ENCODE data around the gene TEX26. TPM values are rescaled to one million over a fixed set of nuclear protein-coding genes. Genes with fewer than 3 reads are reported as not detected.
A peak's percentile ranks its signal among the peaks of the same experiment; 100 is the strongest.

The TEX26 gene
- total and polyA plus RNA-seq, 12 donors: 0.10 to 1.1 (median 0.51) TPM; not detected in 8

DNA sequence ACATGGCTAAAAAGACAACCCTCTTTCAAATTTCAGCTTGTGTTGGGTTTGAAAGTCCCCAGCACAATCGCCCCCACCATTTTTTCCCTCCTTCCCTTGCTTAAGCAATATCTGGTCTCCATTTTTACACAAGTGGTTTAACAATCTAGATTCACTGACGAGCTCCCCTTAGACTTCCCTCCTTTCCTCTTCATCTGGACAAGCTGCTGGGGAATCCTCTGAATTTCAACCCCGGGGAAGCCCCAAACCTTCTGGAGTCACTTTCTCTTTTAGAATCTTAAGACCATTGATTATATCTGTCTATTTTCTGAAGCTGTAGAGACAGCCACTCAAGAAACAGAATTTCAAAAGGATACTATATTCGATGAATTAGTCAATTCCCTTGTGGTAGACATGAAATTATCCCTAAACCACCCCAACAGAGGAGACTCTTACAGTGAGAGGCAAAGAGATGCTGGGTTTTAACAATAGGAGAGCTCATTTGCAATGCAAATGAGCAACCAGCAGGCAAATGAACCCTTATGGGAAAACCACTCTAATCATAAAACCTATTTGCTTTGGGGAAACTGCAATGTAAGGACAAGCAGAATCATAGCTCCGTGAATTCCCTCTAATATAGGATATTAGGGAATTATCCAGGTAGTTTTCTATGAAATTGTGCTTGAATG is 78.9 kb downstream of the TEX26 start:
- intact Hi-C loops (cut with DNase I): no loop called here
- H3K36me3 ChIP-seq (replicated peaks in 1 of 2): no peaks in the 10 kb centered on the region
- no peaks in the 10 kb centered on the region for H3K4me1 ChIP-seq (replicated peaks in 1 of 2)
- H3K27ac ChIP-seq: no peak overlapping the region
- TF ChIP-seq POLR2A (IDR thresholded peaks at IDR 0.05): no peak
- no peak for TF ChIP-seq CTCF (IDR thresholded peaks at IDR 0.05)
- H3K27me3 ChIP-seq: no peaks in the 10 kb centered on the region
- DNase-seq: no peak
- WGBS, 4 donors: 66 to 77% (median 72%) methylated on average over 5 of the region's 5 CpGs
- no peak overlapping the region for H3K4me3 ChIP-seq
- H3K9me3 ChIP-seq (replicated peaks in 1 of 3): no peaks in the 10 kb centered on the region

DNA sequence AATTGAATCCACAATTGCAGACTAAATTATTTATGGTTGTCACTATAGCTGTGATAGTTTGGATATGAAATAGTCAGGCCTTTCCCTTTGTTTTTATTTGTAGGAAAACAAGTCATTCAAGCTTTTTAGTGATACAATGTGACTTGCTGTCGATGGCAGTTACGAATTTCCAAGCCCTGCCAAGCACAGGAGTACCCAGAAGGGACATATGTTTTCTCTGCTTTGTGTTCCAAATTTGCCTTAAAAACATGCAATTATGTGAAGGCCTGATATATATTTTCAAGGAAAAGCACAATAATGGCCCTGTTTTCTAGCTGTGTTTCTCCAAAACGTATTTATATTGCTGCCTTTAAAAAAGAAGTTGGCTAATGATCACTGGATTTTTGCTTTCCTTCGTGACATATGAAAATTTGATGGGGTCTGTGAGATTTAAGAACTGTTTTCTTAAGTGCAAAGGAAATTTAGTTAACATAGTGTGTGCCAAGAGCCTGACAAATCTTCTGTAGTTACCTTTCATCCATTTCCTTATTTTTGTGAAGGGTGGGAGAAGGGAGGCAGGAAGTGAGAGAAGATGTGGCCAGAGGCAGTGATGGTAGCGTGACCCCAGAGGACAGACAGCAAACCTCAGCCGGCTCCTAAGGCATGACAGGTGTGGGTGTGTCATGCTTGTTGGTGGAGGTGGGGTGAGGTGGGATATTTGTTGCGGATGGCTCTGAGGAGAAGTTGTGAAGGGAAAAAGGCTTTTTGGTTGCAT is 79.6 kb downstream of the TEX26 start:
- H3K9me3 ChIP-seq (replicated peaks in 1 of 3): no peaks in the 10 kb centered on the region
- H3K4me3 ChIP-seq: no peak overlapping the region
- intact Hi-C loops (cut with DNase I): no loop called here
- H3K27me3 ChIP-seq: no peaks in the 10 kb centered on the region
- 72 to 84% (median 77%) methylated on average over 7 of the region's 7 CpGs for WGBS, 4 donors
- no peaks in the 10 kb centered on the region for H3K4me1 ChIP-seq (replicated peaks in 1 of 2)
- H3K27ac ChIP-seq: no peak overlapping the region
- TF ChIP-seq CTCF (IDR thresholded peaks at IDR 0.05): no peak
- TF ChIP-seq POLR2A (IDR thresholded peaks at IDR 0.05): no peak
- no peaks in the 10 kb centered on the region for H3K36me3 ChIP-seq (replicated peaks in 1 of 2)
- DNase-seq: no peak

GRCh38 chr13:31012655-31013024 is 80.2 kb downstream of the TEX26 start:
- H3K27me3 ChIP-seq: no peaks in the 10 kb centered on the region
- no peaks in the 10 kb centered on the region for H3K9me3 ChIP-seq (replicated peaks in 1 of 3)
- 44 to 62% (median 54%) methylated on average over 2 of the region's 2 CpGs for WGBS, 4 donors
- no peaks in the 10 kb centered on the region for H3K36me3 ChIP-seq (replicated peaks in 1 of 2)
- H3K4me1 ChIP-seq (replicated peaks in 1 of 2): no peaks in the 10 kb centered on the region
- TF ChIP-seq CTCF (IDR thresholded peaks at IDR 0.05) (peak in 4 of 6 experiments; percentile 8 to 32 (median 25)), POLR2A (IDR thresholded peaks at IDR 0.05) (no peak)
- intact Hi-C loops (cut with DNase I): no loop called here
- H3K4me3 ChIP-seq: no peak overlapping the region
- H3K27ac ChIP-seq: no peak overlapping the region
- DNase-seq: peak in 1 of 7 donors; percentile 10

DNA sequence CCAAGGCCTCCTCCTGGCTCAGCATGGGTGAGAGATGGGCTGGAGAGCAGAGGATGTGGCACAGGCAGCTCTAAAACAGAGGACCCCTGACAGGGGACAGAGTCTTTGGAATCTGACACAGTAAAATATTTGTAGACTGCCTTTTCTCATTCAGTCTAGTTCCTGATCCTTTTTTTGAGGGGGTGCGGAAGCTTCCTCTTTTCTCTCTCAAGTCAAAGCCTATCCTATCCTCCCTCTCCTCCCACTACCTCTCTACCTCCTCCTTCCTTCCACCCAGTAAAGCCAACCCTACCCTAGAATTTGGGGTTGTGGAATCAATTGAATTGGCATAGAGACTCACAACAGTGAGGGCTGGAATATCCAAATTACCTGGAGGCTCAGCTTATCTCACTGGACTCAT is 82.0 kb downstream of the TEX26 start:
- no peaks in the 10 kb centered on the region for H3K4me1 ChIP-seq (replicated peaks in 1 of 2)
- intact Hi-C loops (cut with DNase I): no loop called here
- no peak for TF ChIP-seq POLR2A (IDR thresholded peaks at IDR 0.05)
- TF ChIP-seq CTCF (IDR thresholded peaks at IDR 0.05): no peak
- H3K27me3 ChIP-seq: no peaks in the 10 kb centered on the region
- WGBS, 4 donors: 57 to 83% (median 77%) methylated on average over 1 of the region's 1 CpG
- DNase-seq: no peak
- no peaks in the 10 kb centered on the region for H3K36me3 ChIP-seq (replicated peaks in 1 of 2)
- no peak overlapping the region for H3K27ac ChIP-seq
- no peak overlapping the region for H3K4me3 ChIP-seq
- H3K9me3 ChIP-seq (replicated peaks in 1 of 3): no peaks in the 10 kb centered on the region

Measured in adrenal gland (tissue), 12 donors.